ENCODE results near the gene NDUFAF7.
"Not testable (repeated sequence)": the region's sequence is repeated elsewhere in the genome, so short reads cannot be mapped to it uniquely, and the experiment has no call there.

NDUFAF7 gene

DNA sequence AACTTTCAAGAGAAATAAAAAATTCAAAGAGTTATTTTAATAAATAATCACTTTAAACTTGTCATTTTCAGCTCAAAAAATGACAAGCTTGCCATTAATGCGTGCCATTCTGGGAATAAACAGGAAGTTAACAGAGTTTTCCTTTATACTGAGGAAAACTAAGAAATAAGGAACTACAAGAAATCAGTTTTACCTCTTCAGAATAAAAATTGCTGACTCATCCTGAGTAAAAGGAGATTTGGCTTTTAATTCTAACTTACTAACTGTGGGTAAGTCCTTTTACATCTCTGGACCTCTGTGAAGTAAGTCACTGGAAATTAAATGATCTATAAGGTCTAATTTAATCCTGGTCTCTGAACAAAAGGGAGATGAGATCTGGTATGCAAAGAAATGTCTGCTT, 16.2 kb upstream of the NDUFAF7 start:
- no peak for DNase-seq

DNA sequence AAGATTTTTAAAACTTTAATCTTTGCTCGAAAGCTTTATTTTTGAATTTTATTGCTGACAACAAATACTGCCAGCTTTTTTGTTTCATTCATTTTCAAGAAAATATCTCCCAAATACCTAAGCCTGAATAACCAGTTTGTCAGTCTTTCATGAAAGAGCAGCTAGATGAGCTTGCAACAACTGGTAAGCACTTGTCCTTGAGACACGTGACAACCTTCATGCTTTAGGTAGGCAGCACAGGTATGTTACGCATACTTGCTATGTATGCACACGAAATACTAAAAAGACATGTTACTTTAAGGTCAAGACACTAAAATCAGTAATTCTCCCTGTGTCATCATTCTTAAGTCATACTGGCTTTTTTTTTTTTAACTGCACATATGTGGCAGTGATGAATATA, 12.4 kb upstream of the NDUFAF7 start:
- no peak for DNase-seq

DNA sequence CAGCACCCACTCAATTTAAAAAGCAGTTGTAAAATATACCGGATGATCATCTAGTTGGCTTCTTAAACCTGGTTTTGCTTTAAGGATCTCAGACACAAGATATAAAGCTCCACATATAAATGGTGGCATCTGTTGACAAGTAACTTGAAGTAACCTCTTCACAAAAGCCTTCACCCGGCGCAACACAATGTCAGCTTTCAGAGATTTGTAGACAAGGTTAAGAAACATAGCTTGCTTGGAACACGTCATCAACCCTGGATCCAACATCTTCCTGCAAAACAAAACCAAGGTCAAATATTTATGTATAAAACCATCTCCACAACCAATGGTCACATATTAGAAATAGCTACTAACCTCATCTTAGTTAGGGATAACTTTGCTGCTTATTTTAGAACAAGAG, 8.3 kb upstream of the NDUFAF7 start:
- DNase-seq, result no peak

DNA sequence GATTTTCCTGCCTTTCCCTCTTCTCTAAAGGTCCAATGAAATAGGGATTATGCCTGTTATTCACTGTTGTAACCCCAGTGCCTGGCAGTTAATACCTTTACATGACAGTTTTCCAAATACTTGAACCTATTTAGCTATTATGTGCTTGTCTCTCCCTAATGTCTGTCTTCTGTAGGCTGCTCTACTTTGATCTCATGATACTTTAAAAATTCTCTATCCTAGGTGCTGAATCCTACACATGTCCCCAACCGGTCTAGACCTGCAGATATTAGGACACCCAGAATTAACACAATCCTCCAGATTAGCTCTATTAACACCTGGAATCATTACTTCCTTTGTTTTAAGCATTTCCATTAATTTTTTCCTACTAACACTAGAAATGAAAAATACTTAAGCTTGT, 7.4 kb upstream of the NDUFAF7 start:
- no peak for DNase-seq

DNA sequence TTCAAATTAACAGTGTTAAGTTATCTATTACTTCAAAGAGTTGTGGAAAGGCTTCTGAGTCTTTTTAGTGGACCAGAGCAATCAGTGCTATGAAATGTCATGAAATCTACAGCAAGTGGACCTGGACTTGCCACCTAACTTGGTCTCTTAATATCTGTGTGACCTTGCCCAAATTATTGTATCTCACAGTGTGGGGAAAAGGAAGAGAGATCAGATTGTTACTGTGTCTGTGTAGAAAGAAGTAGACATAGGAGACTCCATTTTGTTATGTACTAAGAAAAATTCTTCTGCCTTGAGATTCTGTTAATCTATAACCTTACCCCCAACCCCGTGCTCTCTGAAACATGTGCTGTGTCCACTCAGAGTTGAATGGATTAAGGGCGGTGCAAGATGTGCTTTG, 6.3 kb upstream of the NDUFAF7 start:
- DNase-seq, result not testable (repeated sequence)

DNA sequence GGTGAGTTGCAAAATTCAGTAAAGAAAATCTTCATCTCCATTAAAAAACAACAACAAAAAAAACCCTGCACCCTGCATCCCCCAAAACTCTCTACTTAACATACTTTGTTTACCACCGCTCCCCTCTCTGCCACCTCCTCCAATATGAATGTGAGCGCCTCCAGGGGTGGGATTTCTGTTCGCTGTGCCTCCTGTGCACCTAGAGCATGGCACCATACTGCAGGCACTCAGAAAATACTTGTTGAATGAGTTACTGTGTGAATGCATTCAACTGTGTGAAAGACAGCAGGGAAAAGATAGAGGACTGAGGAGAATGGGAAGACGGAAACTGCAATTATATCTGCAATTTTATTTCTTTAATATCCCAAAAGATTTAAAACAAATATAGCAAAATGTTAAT, 4.6 kb upstream of the NDUFAF7 start:
- DNase-seq, result no peak

DNA sequence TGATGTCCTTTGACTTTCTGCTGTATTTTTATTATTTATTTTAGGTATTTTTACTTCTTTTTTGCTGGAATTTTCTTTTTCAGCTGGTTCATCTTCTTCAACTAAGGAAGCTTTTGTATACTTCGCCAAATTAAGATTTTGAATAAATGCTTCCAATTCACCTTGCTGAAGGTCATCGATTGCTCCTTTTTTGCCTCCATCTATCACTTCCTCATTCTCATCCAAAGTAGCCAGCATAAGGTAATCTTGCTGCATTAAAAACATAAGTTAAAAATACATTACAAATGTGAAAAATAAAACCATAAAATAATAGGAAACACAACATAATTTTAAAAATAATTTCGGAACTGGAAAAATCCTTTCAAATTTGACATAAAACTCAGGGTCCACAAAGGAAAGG, 2.7 kb upstream of the NDUFAF7 start:
- DNase-seq, result no peak

DNA sequence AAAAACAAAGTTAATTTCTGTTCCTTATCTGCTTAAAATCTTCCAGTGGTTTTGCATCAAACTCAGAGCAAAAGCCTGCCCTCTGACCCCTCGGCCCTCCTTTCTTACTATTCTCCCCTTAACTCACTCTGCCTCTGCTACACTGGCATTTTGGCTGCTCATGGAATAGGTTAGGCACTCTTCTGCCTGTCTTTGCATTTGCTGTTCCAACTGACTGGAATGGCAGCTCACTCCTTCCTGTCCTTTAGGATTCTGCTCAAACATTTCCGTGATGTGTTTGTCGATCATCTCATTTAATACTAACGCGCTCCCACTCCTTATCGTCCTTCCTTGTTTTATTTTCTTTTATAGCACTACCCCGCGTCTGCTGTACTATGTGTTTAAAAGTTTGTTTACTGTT, 877 bp upstream of the NDUFAF7 start:
- DNase-seq, result no peak

DNA sequence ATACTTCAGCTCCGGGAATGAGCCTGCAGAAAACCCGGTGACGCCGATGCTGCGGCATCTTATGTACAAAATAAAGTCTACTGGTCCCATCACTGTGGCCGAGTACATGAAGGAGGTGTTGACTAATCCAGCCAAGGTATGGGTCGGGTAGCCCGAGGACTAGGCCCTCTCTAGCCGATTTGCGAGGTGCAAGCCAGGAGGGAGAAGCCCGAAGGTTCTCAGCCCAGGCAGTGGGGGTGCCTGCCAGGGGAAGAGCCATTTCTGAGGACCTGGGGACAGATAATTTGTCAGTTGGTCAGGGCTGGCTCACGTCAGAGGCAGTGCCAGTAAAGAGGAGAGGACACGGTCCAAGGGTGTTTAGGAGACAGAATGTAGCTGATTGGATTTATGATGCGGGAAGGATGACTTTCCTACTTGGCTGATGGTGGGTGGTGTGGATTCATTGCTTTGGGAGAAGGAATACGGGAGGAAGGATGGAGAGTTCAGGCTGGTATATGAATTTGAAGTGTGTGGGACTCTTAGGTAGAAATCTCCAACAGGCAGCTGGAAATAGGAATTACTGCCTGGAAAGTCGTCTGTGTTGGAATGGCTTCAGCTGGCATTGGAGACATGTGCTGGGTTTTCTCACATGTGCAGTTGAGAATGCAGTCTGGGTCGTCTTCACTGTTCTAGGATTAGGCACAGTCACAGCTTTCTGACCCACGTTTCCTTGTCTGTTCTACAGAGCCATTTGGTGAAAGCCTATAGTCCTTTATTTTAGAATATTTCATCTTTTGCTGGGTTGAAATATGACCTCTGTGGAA, 874 bp downstream of the NDUFAF7 start:
- DNase-seq, result no peak

DNA sequence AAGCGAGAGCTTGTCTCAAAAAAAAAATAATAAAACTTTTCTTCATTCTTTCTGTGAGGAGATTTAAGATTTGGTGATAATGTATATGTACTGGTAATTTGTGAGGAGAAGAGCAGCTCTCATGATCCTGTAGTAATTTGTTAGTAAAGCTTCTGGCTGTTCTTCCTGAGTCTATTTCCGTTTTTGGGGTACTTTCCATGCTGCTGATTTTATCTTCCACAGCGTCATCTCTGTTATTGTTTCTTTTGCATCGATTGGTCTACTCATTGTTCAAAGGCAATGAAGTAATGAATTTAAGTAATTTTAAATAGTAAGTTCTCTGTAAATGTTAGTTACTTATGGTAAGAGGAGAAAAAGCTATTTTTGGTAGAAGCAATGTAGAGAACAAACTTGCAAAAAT, 12.0 kb downstream of the NDUFAF7 start:
- DNase-seq, result no peak

DNA sequence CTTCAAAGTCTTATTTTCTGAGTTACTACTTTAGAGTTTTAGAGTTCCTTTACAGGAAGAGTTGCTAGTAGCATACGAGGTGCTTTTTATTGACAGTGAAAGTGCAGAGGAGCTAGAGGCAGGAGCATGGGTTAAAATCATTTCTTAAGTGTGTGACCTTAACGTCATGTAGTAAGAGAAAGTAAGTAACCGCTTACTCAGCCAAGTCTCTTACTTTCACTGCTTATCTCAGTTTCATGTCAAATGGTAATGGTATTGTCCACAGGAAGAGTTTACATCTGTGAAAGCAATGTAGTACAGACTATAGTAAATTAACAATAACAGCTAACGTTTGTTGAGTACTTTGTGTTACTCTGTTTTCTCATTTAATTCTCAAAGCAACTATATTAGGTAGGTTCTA, 12.6 kb downstream of the NDUFAF7 start:
- no peak for DNase-seq

DNA sequence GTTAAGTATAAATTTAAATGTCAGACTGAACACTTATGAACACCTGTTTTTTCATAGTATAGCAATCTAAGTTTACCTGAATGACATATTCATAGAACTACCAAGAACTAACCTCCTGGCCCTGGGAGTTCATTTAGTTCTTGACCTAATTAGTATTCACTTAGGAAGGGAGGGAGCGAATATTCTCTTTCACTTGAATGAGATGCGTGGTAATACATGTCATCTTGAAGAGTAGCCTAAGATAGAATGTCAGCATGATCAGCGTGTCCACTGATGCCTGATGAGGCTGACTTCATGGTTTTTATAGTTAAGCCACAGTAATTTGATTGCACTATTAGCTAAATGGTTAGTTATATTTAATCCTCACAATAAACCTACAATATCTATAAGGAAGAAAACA, 13.3 kb downstream of the NDUFAF7 start:
- DNase-seq, result no peak

DNA sequence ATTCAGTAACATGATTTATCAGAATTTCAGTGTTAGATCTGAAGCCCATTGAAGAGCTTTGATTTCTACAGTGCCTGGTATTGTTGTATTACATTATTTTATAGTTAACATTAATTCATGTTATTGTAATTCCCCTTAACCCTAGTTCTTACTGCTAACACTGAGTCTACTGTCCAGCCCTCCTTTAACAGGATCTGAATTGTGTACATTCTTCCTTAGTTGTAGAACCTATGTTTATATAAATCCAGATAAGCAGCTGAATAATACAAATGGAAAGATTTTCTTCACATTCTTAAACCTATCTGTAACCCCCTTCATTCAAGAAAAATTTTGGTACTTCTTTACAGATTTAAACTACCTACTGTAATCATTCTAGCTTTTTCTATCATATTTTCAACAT, 14.7 kb downstream of the NDUFAF7 start:
- DNase-seq, result no peak

DNA sequence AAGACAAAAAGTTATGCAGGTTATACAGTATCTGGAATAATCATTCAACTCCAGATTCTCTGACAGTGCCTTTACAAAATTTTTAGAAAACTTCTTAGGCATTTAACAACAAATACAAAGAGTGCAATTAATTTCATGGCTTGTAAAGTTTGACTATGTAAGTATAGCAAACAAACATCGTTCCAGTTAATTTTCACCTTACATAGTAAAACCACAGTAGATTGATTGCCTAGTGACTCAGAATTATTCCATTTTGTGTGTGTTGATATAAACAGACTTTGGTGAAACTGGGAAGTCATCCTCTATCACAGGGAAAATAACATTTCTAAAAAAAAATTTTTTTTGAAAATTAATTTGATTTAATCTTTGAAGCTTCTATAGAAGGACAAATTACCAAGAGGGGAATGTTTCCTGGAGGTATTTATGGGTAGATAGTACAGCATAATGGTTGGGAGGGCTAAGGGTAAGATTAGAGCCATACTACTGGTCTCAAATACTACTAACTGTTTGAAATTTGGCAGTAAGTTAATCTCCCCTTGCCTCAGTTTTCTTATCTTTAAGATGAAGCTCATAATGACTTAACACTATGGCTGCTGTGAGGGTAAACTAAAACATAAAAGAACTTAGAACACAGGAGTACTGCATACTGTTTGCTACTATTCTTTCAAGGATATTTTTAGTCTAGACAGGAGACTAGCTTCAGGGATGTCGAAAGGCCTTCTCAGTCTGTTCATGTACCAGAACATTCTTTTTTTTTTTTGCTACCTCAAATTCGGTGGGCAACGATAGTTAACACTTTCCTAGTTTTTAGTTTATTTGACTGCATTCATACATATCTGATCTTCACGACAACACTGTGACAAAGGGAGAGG, 19.6 kb downstream of the NDUFAF7 start:
- no peak for DNase-seq

DNA sequence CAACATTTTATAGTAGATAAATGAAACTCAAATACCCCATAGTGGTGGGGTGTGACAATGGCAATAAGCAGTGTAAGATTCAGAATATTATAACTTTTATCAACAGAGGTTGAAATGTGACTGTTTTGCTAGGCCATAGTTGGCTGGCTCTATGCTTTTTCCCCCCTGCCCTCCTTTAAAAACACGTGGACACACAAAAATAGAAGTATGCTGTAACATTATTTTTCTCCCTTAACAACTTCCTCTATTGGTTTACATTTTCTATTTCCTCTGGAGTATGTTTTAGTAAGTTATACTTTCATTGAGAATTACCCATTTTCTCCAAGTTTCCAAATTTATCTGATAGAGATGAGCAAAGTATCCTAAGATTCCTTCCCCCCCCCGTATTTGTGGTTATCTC, 31.1 kb downstream of the NDUFAF7 start:
- no peak for DNase-seq

DNA sequence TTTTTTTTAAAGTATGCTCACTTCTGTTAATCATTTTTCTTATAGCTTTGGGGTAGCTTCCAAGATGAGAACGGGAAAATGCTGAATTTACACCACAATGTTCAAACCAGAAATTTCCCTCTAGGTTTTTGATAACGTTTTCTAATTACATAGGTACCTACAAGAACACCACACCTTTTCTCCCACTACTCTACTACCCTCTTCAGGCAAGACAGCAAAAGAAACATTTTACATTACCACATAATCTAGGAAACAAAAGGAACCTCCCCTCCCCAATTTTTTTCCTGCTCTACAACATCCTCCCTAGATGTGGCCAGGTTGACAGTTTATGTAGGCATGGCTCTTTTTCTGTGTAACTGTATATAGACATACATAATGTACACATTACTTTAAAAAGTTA, 32.4 kb downstream of the NDUFAF7 start:
- no peak for DNase-seq

DNA sequence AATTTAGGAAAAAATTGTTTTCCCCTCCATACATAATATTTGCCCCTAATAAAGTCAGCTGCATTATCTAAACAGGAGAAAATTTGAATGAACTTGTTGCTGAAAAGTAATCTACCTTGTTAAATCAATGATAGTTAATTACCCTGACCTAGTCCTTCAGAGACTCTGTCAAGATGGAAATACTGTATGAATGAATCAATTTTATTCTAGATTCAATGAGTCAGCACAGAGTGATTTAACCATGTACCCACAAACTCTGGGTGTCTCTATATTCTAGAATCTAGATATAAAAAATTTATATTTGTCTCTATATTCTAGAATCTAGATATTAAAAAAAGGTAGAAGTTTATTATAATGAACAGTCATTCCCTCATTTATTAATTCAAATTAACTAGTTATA, 36.2 kb downstream of the NDUFAF7 start:
- no peak for DNase-seq

DNA sequence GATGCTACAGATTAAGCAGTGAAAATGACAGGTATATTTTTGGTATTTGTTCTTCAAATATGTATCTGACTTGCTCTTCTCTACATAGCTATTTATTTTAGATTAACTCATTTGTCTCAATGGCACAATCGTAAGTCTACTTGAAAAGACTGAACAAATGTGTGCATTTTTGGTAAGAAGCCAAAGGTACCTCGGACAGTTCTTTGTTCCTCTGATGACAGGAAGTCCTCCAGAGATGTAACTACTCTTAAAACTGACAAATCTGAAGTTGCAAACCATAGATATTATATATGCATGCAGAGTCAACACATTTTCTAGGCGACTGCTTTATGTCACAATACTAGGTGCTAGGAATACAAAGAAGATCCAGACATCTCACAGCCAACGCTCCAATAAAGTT, 36.7 kb downstream of the NDUFAF7 start:
- no peak for DNase-seq

DNA sequence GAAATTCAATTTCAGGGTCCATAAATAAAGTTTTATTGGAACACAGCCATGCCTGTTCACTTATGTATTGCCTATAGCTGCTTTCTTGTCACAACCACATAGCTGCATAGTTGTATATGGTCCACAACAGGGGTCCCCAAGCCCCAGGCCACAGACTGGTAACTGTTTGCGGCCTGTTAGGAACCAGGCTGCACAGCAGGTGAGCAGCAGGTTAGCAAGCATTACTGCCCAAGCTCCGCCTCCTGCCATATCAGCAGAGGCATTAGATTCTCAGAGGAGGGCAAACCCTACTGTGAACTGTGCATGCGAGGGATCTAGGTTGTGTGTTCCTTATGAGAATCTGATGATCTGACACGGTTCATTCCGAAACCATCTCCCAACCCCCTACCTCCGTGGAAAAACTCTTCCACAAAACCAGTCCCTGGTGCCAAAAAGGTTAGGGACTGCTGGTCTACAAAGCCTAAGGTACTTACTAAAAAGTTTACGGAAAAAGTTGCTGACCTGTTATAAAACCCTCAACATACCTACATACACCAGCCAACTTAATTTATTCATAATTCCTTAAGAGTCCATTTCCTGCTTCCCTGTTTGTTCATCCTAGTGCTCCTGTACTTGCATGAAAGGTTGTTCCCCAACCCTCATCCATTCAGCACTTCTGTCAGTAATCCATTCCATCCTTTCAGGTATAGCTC, 40.1 kb downstream of the NDUFAF7 start:
- DNase-seq, result no peak

DNA sequence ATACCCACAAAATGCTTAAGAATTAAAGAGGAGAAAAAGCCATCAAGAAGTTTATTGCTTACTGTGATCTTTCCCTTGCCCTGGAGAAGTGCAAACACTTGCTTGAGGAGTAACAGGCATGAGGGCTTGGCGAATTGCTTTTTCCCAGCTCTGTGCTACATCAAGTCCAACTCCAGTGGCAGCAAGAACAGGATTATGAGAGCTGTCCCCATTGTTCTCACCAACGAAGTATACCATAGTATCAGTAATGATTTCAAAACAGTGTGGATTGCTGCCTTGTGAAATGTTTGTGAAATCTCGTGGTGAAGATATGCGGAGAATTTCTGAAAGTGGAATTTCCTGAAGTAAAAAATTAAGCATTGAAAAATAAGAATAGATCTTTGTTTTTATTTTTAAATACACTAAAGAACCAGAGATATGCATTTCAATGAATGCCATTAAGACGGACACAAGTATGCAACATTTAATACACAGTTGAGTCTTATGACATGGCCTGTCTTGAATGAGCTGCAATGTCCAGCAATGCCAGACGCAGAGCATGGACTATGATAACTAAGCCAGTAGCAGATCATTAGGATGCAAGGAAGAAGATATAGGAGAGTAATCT, 43.0 kb downstream of the NDUFAF7 start:
- DNase-seq, result no peak

DNA sequence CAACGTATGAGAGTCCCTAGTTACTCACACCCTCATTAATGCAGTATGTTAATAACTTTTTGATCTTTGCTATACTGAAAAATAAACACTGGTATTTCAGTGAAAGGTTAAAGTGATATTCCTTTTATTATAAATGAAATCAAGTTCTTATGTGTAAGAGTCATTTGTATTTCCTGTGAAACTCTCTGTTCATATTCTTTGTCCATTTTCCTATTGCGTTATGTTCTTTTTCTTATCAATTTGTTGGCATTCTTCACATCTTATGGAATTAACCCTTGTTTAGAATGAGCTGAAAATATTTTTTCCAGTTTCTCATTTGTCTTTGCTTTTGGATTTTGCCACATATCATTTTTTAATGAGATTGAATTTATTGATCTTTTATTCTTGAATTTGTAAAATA, 44.8 kb downstream of the NDUFAF7 start:
- DNase-seq, result no peak

DNA sequence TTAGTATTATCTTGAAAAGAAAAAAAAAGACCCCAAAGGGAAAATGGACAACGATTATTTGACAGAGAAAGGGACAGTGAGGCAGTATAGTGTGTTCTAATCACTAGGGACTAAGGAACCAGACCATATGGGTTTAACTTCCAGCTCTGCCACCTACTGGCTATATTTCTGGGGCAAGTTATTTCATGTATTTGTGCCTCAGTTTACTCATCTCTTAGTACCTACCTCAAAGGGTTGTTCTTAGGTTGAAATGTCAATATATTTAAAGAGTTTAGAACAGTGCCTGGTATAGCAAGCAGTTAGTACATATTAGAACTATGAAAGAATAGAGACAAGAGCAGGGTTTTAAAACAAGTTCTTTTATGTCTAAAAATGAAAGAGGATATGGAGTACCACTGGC, 50.5 kb downstream of the NDUFAF7 start:
- no peak for DNase-seq

DNA sequence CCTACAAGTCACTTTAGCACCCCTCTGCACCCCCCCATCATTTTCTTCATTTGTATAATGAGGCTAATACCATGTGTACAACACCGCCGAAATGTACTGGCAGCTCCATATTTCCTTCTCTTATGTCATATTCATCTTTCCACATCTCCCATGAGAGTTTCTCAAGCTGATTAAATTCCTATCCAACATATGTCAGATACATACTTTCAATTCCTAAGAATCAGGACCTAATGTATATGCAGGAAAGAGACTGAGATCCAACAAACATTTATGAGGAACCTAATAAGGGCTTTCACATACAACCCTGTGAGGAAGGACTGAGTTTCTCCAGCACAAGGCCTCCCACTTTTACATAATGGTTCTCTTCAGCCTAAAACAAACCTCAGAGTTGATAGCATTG, 51.3 kb downstream of the NDUFAF7 start:
- no peak for DNase-seq
